ENCODE results near the gene GSDMA.
"Not testable (repeated sequence)": the region's sequence is repeated elsewhere in the genome, so short reads cannot be mapped to it uniquely, and the experiment has no call there.

Gene GSDMA

GRCh38 chr17:39996162-39996561, 33.4 kb downstream of the GSDMA start:
- no peak for DNase-seq (ENCODE audit: low read depth in 3 of 3)

- DNase-seq (ENCODE audit: low read depth in 3 of 3), result no peak
Observed at GRCh38 chr17:39996800-39997199, 34.0 kb downstream of the GSDMA start.

GRCh38 chr17:39997543-39997942, 34.7 kb downstream of the GSDMA start:
- DNase-seq (ENCODE audit: low read depth in 3 of 3), result no peak

GRCh38 chr17:39999067-39999466, 36.3 kb downstream of the GSDMA start:
- no peak for DNase-seq (ENCODE audit: low read depth in 3 of 3)

- no peak for DNase-seq (ENCODE audit: low read depth in 3 of 3)
Observed at GRCh38 chr17:40000161-40000560, 37.4 kb downstream of the GSDMA start.

GRCh38 chr17:40001335-40001734, 38.5 kb downstream of the GSDMA start:
- not testable (repeated sequence) for DNase-seq (ENCODE audit: low read depth in 3 of 3)

GRCh38 chr17:40004072-40004471, 41.3 kb downstream of the GSDMA start:
- DNase-seq (ENCODE audit: low read depth in 3 of 3), result no peak

- DNase-seq (ENCODE audit: low read depth in 3 of 3), result no peak
Observed at GRCh38 chr17:40004712-40005111, 41.9 kb downstream of the GSDMA start.

- DNase-seq (ENCODE audit: low read depth in 3 of 3), result no peak
Observed at GRCh38 chr17:40005520-40005919, 42.7 kb downstream of the GSDMA start.

GRCh38 chr17:40010946-40011500, 48.2 kb downstream of the GSDMA start:
- DNase-seq (ENCODE audit: low read depth in 3 of 3), result not testable (repeated sequence)

- DNase-seq (ENCODE audit: low read depth in 3 of 3), result not testable (repeated sequence)
Observed at GRCh38 chr17:40012017-40012647, 49.3 kb downstream of the GSDMA start.

- DNase-seq (ENCODE audit: low read depth in 3 of 3), result no peak
Observed at GRCh38 chr17:40014375-40014980, 51.7 kb downstream of the GSDMA start.

- no peak for DNase-seq (ENCODE audit: low read depth in 3 of 3)
Observed at GRCh38 chr17:40015005-40015997, 52.5 kb downstream of the GSDMA start, which contains the start of gene CSF3. TSS of gene CSF3 (plus strand) at chr17:40015440. CDS start at chr17:40015475, 35 bp downstream.

GRCh38 chr17:40015998-40016985, 53.5 kb downstream of the GSDMA start:
- DNase-seq (ENCODE audit: low read depth in 3 of 3), result no peak

- DNase-seq (ENCODE audit: low read depth in 3 of 3), result no peak
Observed at GRCh38 chr17:40017422-40018080, 54.7 kb downstream of the GSDMA start.

- no peak for DNase-seq (ENCODE audit: low read depth in 3 of 3)
Observed at GRCh38 chr17:40018211-40019121, 55.7 kb downstream of the GSDMA start.

- no peak for DNase-seq (ENCODE audit: low read depth in 3 of 3)
Observed at GRCh38 chr17:40019140-40019991, 56.6 kb downstream of the GSDMA start.

GRCh38 chr17:40020146-40020545, 57.3 kb downstream of the GSDMA start:
- no peak for DNase-seq (ENCODE audit: low read depth in 3 of 3)

Data from stimulated activated CD4-positive, alpha-beta T cell treated with anti-CD3 and anti-CD28 coated beads, TNF-alpha, amount 100 ng/mL, for 4 hours (primary cell).